ENCODE measurements around the gene GFRA3.

GRCh38 chr5:138275895-138276294 is 1.5 kb upstream of the GFRA3 start:
- TF ChIP-seq TAF1 (IDR thresholded peaks at IDR 0.05; ENCODE audit: low read depth, low read length) (no peak), POLR2A (IDR thresholded peaks at IDR 0.05; ENCODE audit: low read depth, low read length) (no peak)

Data from GM12891 (cell line).